AG10803 (cell line): ENCODE data around the gene CD47.
A peak's percentile ranks its signal among the peaks of the same experiment; 100 is the strongest.

Source experiments
- DNase-seq: peaks from one replicate; pipeline ENCODE4 v3.0.0; 2010; ENCODE audit warnings: low read depth
- H3K4me3 ChIP-seq: 2 replicates; pipeline ENCODE4 v1.5.1; 2011; ENCODE audit warnings: mild to moderate bottlenecking, low read length, control low read depth
- TF ChIP-seq, protein P1 (sequence below): conservative IDR thresholded peaks from 2 replicates; pipeline ENCODE4 v1.5.1; 2011; ENCODE audit warnings: mild to moderate bottlenecking, low read length, control low read depth, inconsistent platforms

CD47 gene

DNA sequence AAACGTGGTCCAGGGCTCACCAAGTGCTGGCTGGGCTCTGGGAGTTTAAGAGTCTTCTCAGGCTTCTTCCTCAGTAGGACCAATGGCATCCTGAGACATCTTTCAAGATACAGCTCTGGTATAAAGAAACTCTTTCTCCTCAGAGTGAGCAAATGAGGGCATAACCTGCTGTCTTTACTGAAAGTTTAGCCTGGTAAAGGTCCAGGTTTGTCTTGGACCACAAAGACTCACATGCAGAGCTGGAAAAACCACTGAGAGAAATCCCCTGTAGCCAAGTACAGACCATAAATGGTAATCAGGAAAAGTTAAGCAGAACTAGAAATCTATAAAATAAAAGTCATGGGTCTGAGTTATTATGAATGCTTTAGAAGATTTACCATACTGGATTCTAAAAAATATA is 23.1 kb downstream of the CD47 start:
- DNase-seq, result no peak
- TF ChIP-seq, protein P1, sequence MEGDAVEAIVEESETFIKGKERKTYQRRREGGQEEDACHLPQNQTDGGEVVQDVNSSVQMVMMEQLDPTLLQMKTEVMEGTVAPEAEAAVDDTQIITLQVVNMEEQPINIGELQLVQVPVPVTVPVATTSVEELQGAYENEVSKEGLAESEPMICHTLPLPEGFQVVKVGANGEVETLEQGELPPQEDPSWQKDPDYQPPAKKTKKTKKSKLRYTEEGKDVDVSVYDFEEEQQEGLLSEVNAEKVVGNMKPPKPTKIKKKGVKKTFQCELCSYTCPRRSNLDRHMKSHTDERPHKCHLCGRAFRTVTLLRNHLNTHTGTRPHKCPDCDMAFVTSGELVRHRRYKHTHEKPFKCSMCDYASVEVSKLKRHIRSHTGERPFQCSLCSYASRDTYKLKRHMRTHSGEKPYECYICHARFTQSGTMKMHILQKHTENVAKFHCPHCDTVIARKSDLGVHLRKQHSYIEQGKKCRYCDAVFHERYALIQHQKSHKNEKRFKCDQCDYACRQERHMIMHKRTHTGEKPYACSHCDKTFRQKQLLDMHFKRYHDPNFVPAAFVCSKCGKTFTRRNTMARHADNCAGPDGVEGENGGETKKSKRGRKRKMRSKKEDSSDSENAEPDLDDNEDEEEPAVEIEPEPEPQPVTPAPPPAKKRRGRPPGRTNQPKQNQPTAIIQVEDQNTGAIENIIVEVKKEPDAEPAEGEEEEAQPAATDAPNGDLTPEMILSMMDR, result no peak
- no peak overlapping the region for H3K4me3 ChIP-seq

DNA sequence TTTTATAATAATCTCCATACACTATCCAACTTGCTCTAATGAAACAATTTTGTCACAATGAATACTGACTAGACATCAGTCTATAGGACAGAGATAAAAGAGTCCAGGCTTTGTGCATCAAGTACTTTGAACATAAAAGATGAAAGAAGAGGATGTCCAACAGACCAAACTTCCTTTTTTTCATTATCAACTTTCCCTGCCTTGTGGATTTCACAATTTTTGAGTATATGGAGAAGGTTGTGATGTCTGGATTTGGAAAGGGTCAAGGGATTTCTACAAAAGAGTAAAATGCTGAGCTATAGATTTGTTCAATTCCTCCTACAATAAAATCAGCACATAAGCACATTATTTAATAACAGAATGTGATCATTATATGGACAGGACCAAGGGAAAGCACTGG is 25.7 kb downstream of the CD47 start:
- TF ChIP-seq, protein P1, result no peak
- no peak overlapping the region for H3K4me3 ChIP-seq
- no peak for DNase-seq

DNA sequence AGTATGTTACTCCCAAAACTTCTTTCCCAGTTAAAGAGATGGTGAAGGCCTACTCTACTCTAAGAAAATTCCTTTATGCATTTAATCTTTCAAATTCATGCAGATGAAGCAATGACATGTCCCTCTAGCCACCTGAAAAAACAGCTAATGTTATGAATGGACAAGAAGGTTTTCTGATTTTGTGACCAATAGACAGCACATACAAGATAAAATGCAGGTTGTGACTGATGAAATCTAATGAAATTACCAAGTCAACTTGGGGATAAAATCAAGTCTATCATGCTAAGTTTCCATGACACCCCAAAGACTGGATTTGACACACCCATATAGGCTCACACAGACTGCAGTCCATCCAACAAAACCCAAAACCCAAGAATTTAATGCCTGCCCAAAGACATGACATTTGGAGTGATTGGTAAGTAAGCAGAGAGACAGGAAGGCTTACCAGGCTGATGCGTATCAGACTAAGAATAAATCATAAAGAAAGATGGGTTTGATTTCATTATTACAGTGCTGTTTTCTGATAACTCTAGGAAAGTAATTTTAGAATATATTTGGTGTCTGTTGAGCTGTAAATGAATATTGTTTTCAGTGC is 26.4 kb downstream of the CD47 start:
- no peak for DNase-seq
- no peak overlapping the region for H3K4me3 ChIP-seq
- TF ChIP-seq, protein P1, result no peak

DNA sequence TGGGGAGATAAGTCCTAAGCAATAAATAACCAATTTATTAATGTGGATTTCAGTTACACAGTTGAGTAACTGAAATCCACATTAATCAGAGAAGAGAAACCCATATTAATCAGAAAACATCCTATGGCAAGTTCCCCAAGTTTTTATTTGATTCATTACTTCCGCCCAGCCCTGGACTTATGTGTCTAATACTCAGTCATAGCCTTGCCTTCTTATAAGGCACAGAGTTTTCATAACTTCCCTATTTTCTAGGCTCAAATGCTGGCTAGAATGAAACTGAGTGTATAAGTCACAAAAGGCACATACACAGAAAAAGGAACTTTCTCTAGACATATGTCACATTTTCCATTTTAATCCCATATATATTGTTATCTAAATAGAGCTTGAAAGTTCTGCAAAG is 28.8 kb downstream of the CD47 start:
- no peak overlapping the region for H3K4me3 ChIP-seq
- DNase-seq, result no peak
- TF ChIP-seq, protein P1, result no peak

DNA sequence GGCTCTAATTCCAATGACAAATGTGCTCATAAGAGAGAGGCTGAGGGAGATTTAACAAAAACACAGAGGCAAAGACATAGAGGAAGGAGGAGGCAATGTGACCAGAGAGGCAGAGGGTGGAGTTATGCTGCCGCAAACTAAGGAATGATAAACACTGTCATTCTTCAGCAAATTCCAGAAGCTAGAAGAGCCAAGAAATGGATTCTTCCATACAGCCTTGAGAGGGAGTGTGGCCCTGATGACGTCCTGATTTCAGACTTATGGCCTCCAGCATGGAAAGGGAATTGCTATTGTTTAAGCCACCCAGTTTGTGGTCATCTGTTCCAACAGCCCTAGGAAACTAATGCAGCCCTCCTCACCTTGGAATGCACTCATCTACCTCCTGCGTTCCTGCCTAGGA is 30.5 kb downstream of the CD47 start:
- no peak overlapping the region for H3K4me3 ChIP-seq
- DNase-seq, result peak; percentile 5
- TF ChIP-seq, protein P1, result no peak

DNA sequence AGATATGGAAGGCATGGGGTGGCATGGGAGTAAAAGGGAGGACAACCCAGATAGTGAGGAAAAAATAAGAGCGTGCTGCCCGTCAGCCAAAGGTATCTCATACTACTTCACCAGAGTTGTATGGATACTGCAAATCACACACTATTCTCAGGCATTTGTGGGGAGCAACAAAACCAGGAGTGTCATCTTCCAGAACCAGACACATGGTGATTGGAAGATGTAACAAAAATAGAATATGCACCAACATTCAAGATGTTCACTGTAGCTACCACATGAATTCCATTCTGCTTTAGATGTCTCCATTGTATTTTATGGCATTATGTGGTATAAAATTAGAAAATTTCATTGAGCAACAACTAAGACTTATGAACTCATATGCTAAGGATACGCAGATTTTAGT is 34.9 kb downstream of the CD47 start:
- no peak overlapping the region for H3K4me3 ChIP-seq
- TF ChIP-seq, protein P1, result no peak
- DNase-seq, result no peak

DNA sequence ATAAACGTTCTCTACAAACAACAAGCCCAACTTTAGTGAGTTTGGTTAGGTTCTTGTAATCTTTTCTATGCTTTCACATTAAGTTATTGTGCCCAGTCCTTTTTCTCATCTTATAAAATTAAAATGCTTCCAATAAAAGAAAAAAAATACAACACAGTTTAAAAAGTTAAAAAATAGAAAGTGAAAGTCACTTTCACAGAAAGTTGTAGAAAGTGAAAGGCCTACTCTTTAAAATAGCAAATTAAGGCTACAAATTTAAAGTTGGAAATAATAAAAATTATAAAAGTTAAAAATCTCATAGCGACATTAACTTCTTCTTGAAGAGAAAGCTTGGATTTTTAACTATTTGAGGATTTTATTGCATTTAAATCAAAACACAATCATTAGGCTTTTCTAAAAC is 35.9 kb downstream of the CD47 start:
- no peak for DNase-seq
- TF ChIP-seq, protein P1, result no peak
- H3K4me3 ChIP-seq, result no peak overlapping the region
